ENCODE results near the gene ACTR5.

Gene ACTR5

DNA sequence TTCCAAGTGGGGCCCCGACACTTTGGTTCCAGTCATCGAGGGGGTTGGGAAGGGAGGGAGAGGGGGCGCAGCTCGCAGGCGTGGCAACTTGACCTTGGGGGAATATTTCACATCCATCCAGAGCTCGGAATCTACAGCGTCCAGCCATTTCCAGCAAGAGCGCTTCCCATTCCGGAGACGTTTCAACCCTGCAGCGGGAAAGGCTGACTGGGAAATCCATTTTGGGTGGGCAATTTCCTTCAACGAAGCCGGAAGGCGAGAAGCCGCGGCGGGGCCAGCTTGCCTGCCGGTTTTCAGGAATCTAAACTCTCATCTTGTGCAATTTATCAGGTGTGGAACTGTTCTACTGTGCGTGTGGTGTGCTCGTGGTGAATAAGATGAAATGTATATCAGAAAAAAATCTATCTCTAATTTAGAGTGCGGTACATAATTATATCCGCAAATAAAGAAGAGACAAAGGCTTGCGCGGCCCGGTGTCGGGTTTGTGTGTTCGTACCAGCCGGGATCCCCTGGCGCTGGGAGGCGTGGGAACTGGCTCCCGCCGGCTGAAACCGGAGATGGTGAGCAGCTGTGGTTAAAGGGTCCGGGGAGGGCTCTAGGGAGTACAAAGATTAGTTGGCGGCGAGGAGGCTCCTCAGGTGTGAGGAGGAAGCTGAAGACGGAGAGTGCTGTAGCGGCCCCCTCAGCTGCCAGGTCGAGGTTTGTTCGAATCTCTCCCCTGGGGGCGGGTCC lies 19.2 kb upstream of the ACTR5 start:
- Histone ChIP-seq H3K9ac (ENCODE audit: low read length in 5 of 5) (no peak overlapping the region), H3K27ac (ENCODE audit: low read depth, low read length) (no peak overlapping the region), H3K9me3 (ENCODE audit: control insufficient read depth in 5 of 5, low read length in 5 of 5) (peaks cover 0 to 4% (median 0%) of the 10 kb centered on the region in 5 donors), H3K4me1 (ENCODE audit: control insufficient read depth in 5 of 5, insufficient read depth in 5 of 5, low read length in 5 of 5) (peaks cover 4 to 56% (median 33%) of the 10 kb centered on the region in 5 donors), H3K27me3 (ENCODE audit: control insufficient read depth in 5 of 5, insufficient read depth in 4 of 5, low read length in 5 of 5) (peaks cover 82 to 97% (median 86%) of the 10 kb centered on the region in 5 donors), H3K4me3 (ENCODE audit: low read depth in 1 of 5, low read length in 5 of 5) (no peak overlapping the region), H3K36me3 (ENCODE audit: control insufficient read depth in 5 of 5, insufficient read depth in 5 of 5, low read length in 5 of 5) (no peaks in the 10 kb centered on the region)

GRCh38 chr20:38729767-38730166 lies 18.5 kb upstream of the ACTR5 start:
- Histone ChIP-seq H3K27ac (ENCODE audit: low read depth, low read length) (no peak overlapping the region), H3K36me3 (ENCODE audit: control insufficient read depth in 5 of 5, insufficient read depth in 5 of 5, low read length in 5 of 5) (no peaks in the 10 kb centered on the region), H3K4me3 (ENCODE audit: low read depth in 1 of 5, low read length in 5 of 5) (no peak overlapping the region), H3K4me1 (ENCODE audit: control insufficient read depth in 5 of 5, insufficient read depth in 5 of 5, low read length in 5 of 5) (peaks cover 4 to 51% (median 33%) of the 10 kb centered on the region in 5 donors), H3K9me3 (ENCODE audit: control insufficient read depth in 5 of 5, low read length in 5 of 5) (peaks cover 0 to 4% (median 0%) of the 10 kb centered on the region in 5 donors), H3K27me3 (ENCODE audit: control insufficient read depth in 5 of 5, insufficient read depth in 4 of 5, low read length in 5 of 5) (peaks cover 79 to 95% (median 85%) of the 10 kb centered on the region in 5 donors), H3K9ac (ENCODE audit: low read length in 5 of 5) (no peak overlapping the region)

- peak overlapping the region in 1 of 5 donors; percentile 20 for H3K9ac ChIP-seq (ENCODE audit: low read length in 5 of 5)
- H3K4me3 ChIP-seq (ENCODE audit: low read depth in 1 of 5, low read length in 5 of 5) = peak overlapping the region in 2 of 5 donors; percentile 59 to 60
- H3K4me1 ChIP-seq (ENCODE audit: control insufficient read depth in 5 of 5, insufficient read depth in 5 of 5, low read length in 5 of 5) = peaks cover 4 to 48% (median 33%) of the 10 kb centered on the region in 5 donors
- H3K27me3 ChIP-seq (ENCODE audit: control insufficient read depth in 5 of 5, insufficient read depth in 4 of 5, low read length in 5 of 5) = peaks cover 73 to 95% (median 83%) of the 10 kb centered on the region in 5 donors
- H3K27ac ChIP-seq (ENCODE audit: low read depth, low read length) = no peak overlapping the region
- H3K9me3 ChIP-seq (ENCODE audit: control insufficient read depth in 5 of 5, low read length in 5 of 5) = peaks cover 0 to 4% (median 0%) of the 10 kb centered on the region in 5 donors
- no peaks in the 10 kb centered on the region for H3K36me3 ChIP-seq (ENCODE audit: control insufficient read depth in 5 of 5, insufficient read depth in 5 of 5, low read length in 5 of 5)
Observed at GRCh38 chr20:38730167-38730988, 17.9 kb upstream of the ACTR5 start.

DNA sequence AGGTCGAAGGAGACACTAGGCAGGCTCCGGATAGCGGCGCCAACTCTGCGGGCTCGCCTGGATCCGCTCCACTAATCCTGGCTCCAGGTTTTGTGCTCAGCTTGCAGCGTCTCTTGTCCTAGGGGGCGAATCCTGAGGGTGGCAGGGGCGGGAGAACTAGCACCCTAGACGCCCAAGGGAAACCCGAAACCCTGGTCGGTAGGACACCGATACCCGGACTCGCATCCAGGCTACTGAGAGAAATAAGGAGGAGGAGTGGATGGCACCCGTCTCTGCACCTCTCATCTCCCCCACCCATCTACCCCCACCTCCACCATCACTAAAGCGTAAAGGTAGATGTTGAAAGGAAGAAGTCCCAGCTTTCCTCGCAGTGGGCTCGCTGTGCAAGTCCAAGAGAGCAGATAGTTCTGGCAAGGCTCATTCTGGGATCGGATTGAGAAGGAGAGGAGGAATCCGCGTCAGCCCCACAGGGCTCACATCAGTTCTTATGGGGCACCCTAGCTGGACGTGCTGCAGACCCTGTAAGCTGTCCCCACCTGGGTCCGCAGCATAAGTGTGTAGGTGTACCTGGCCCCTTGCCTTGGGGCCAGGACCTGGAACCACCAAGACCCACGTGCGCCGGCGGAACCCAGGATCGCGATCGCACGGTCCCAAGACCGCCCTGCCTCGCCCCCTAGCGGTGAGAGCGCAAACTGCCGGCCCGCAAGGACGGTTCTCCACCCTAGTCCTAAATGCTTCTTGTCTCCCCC lies 17.1 kb upstream of the ACTR5 start:
- H3K27ac ChIP-seq (ENCODE audit: low read depth, low read length) = no peak overlapping the region
- H3K9me3 ChIP-seq (ENCODE audit: control insufficient read depth in 5 of 5, low read length in 5 of 5) = peaks cover 0 to 4% (median 0%) of the 10 kb centered on the region in 5 donors
- no peaks in the 10 kb centered on the region for H3K36me3 ChIP-seq (ENCODE audit: control insufficient read depth in 5 of 5, insufficient read depth in 5 of 5, low read length in 5 of 5)
- peaks cover 65 to 92% (median 75%) of the 10 kb centered on the region in 5 donors for H3K27me3 ChIP-seq (ENCODE audit: control insufficient read depth in 5 of 5, insufficient read depth in 4 of 5, low read length in 5 of 5)
- H3K4me1 ChIP-seq (ENCODE audit: control insufficient read depth in 5 of 5, insufficient read depth in 5 of 5, low read length in 5 of 5) = peaks cover 4 to 44% (median 28%) of the 10 kb centered on the region in 5 donors
- peak overlapping the region; percentile 53 to 62 (median 60) for H3K4me3 ChIP-seq (ENCODE audit: low read depth in 1 of 5, low read length in 5 of 5)
- peak overlapping the region in 1 of 5 donors; percentile 20 for H3K9ac ChIP-seq (ENCODE audit: low read length in 5 of 5)

DNA sequence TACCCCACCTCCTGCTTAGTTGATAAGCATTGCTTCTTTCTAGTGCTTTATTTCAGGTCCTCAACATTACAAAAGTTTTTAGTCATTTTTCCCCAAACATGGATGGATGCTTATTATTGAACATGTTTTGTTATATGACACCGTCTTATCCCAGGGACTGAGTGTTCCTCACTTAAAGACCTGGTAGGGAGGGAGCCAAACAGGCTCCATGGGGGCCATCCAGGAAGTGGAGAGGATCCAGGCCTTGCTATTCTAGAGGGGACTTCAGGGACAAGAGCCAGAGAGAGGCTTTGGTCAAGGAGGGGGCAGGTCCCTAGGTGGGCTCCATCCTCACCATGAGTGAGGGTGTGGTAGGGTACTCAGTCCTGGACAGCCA lies 16.5 kb upstream of the ACTR5 start:
- no peak overlapping the region for H3K27ac ChIP-seq (ENCODE audit: low read depth, low read length)
- peak overlapping the region in 1 of 5 donors; percentile 20 for H3K9ac ChIP-seq (ENCODE audit: low read length in 5 of 5)
- peaks cover 59 to 86% (median 70%) of the 10 kb centered on the region in 5 donors for H3K27me3 ChIP-seq (ENCODE audit: control insufficient read depth in 5 of 5, insufficient read depth in 4 of 5, low read length in 5 of 5)
- no peaks in the 10 kb centered on the region for H3K36me3 ChIP-seq (ENCODE audit: control insufficient read depth in 5 of 5, insufficient read depth in 5 of 5, low read length in 5 of 5)
- peak overlapping the region in 2 of 5 donors; percentile 59 to 60 for H3K4me3 ChIP-seq (ENCODE audit: low read depth in 1 of 5, low read length in 5 of 5)
- H3K9me3 ChIP-seq (ENCODE audit: control insufficient read depth in 5 of 5, low read length in 5 of 5) = peaks cover 0 to 4% (median 0%) of the 10 kb centered on the region in 5 donors
- peaks cover 4 to 39% (median 26%) of the 10 kb centered on the region in 5 donors for H3K4me1 ChIP-seq (ENCODE audit: control insufficient read depth in 5 of 5, insufficient read depth in 5 of 5, low read length in 5 of 5)

- peaks cover 47 to 74% (median 57%) of the 10 kb centered on the region in 5 donors for H3K27me3 ChIP-seq (ENCODE audit: control insufficient read depth in 5 of 5, insufficient read depth in 4 of 5, low read length in 5 of 5)
- no peak overlapping the region for H3K27ac ChIP-seq (ENCODE audit: low read depth, low read length)
- H3K9ac ChIP-seq (ENCODE audit: low read length in 5 of 5) = no peak overlapping the region
- H3K4me3 ChIP-seq (ENCODE audit: low read depth in 1 of 5, low read length in 5 of 5) = no peak overlapping the region
- peaks cover 0 to 4% (median 0%) of the 10 kb centered on the region in 5 donors for H3K9me3 ChIP-seq (ENCODE audit: control insufficient read depth in 5 of 5, low read length in 5 of 5)
- H3K4me1 ChIP-seq (ENCODE audit: control insufficient read depth in 5 of 5, insufficient read depth in 5 of 5, low read length in 5 of 5) = peaks cover 4 to 27% (median 15%) of the 10 kb centered on the region in 5 donors
- H3K36me3 ChIP-seq (ENCODE audit: control insufficient read depth in 5 of 5, insufficient read depth in 5 of 5, low read length in 5 of 5) = no peaks in the 10 kb centered on the region
Observed at GRCh38 chr20:38732981-38733380, 15.3 kb upstream of the ACTR5 start.

DNA sequence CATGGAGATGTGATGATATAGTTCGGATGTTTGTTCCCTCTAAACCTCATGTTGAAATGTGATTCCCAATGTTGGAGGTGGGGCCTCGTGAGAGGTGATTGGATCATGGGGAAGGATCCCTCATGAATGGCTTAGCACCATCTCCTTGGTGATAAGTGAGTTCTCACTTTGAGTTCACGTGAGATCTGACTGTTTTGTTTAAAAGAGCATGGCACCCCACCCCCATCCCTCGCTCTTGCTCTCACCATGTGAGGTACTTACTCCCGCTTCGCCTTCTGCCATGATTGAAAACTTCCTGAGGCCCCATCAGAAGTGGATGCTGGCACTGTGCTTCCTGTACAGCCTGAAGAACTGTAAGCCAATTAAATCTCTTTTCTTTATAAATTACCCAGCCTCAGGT lies 13.1 kb upstream of the ACTR5 start:
- Histone ChIP-seq H3K27ac (ENCODE audit: low read depth, low read length) (no peak overlapping the region), H3K27me3 (ENCODE audit: control insufficient read depth in 5 of 5, insufficient read depth in 4 of 5, low read length in 5 of 5) (peaks cover 30 to 58% (median 38%) of the 10 kb centered on the region in 5 donors), H3K36me3 (ENCODE audit: control insufficient read depth in 5 of 5, insufficient read depth in 5 of 5, low read length in 5 of 5) (no peaks in the 10 kb centered on the region)

DNA sequence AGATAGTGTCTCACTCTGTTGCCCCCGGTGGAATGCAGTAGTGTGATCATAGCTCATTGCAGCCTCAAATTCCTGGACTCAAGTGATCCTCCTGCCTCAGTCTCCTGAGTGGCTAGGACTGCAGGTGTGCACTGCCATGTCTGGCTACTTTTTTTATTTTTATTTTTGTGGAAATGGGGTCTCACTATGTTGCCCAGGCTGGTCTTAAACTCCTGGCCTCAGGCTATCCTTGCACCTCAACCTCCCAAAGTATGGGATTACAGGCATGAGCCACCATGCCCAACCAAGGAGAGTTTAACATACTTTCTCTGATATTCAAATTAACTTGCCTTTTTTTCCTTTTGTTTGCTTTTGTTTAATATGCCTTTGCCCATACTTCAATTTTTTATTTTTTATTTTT lies 10.4 kb upstream of the ACTR5 start:
- Histone ChIP-seq H3K9ac (ENCODE audit: low read length in 5 of 5) (no peak overlapping the region), H3K4me3 (ENCODE audit: low read depth in 1 of 5, low read length in 5 of 5) (no peak overlapping the region), H3K9me3 (ENCODE audit: control insufficient read depth in 5 of 5, low read length in 5 of 5) (no peaks in the 10 kb centered on the region), H3K27ac (ENCODE audit: low read depth, low read length) (no peak overlapping the region), H3K4me1 (ENCODE audit: control insufficient read depth in 5 of 5, insufficient read depth in 5 of 5, low read length in 5 of 5) (no peaks in the 10 kb centered on the region), H3K36me3 (ENCODE audit: control insufficient read depth in 5 of 5, insufficient read depth in 5 of 5, low read length in 5 of 5) (no peaks in the 10 kb centered on the region), H3K27me3 (ENCODE audit: control insufficient read depth in 5 of 5, insufficient read depth in 4 of 5, low read length in 5 of 5) (peaks cover 24 to 40% (median 26%) of the 10 kb centered on the region in 5 donors)

More for the DNA sequence above, 13.1 kb upstream of the ACTR5 start:
- Histone ChIP-seq H3K9ac (ENCODE audit: low read length in 5 of 5) (no peak overlapping the region), H3K4me3 (ENCODE audit: low read depth in 1 of 5, low read length in 5 of 5) (no peak overlapping the region), H3K4me1 (ENCODE audit: control insufficient read depth in 5 of 5, insufficient read depth in 5 of 5, low read length in 5 of 5) (peaks cover 2 to 14% (median 12%) of the 10 kb centered on the region in 5 donors), H3K9me3 (ENCODE audit: control insufficient read depth in 5 of 5, low read length in 5 of 5) (no peaks in the 10 kb centered on the region)

- Histone ChIP-seq H3K27me3 (ENCODE audit: control insufficient read depth in 5 of 5, insufficient read depth in 4 of 5, low read length in 5 of 5) (peaks cover 5 to 14% (median 9%) of the 10 kb centered on the region in 5 donors), H3K4me1 (ENCODE audit: control insufficient read depth in 5 of 5, insufficient read depth in 5 of 5, low read length in 5 of 5) (peaks cover 4 to 19% (median 17%) of the 10 kb centered on the region in 5 donors), H3K4me3 (ENCODE audit: low read depth in 1 of 5, low read length in 5 of 5) (no peak overlapping the region), H3K27ac (ENCODE audit: low read depth, low read length) (no peak overlapping the region), H3K9me3 (ENCODE audit: control insufficient read depth in 5 of 5, low read length in 5 of 5) (no peaks in the 10 kb centered on the region), H3K9ac (ENCODE audit: low read length in 5 of 5) (no peak overlapping the region), H3K36me3 (ENCODE audit: control insufficient read depth in 5 of 5, insufficient read depth in 5 of 5, low read length in 5 of 5) (peaks cover 0 to 4% (median 0%) of the 10 kb centered on the region in 5 donors)
Observed at GRCh38 chr20:38745757-38746156, 2.5 kb upstream of the ACTR5 start.

Data from subcutaneous abdominal adipose tissue (tissue), 5 donors.